Fibroblast of pulmonary artery (primary cell): ENCODE results near the gene PIR.

ENCODE experiments used
- DNase-seq: peaks from one replicate; pipeline ENCODE4 v3.0.0-alpha.2; 2010; ENCODE audit warnings: low read depth
- H3K4me3 ChIP-seq: replicated peaks from 2 replicates; pipeline ENCODE4 v1.5.1; 2011; ENCODE audit warnings: low read depth, mild to moderate bottlenecking, control low read depth, low read length, moderate library complexity
- CTCF ChIP-seq: IDR thresholded peaks from 2 replicates; pipeline ENCODE4 v1.5.1; 2011; ENCODE audit warnings: mild to moderate bottlenecking, control low read depth, low read length, inconsistent platforms; ENCODE audit errors: missing control alignments

The PIR gene

GRCh38 chrX:15376956-15377355, 116.2 kb downstream of the PIR start:
- no peak for TF ChIP-seq CTCF
- no peak for DNase-seq
- no peak overlapping the region for H3K4me3 ChIP-seq

GRCh38 chrX:15373976-15374375, 119.2 kb downstream of the PIR start:
- DNase-seq = no peak
- H3K4me3 ChIP-seq = no peak overlapping the region
- no peak for TF ChIP-seq CTCF

GRCh38 chrX:15366506-15367352, 126.4 kb downstream of the PIR start:
- no peak for DNase-seq
- no peak overlapping the region for H3K4me3 ChIP-seq
- no peak for TF ChIP-seq CTCF

- H3K4me3 ChIP-seq = no peak overlapping the region
- no peak for DNase-seq
- TF ChIP-seq CTCF = no peak
These were observed 133.4 kb downstream of the PIR start for GRCh38 chrX:15359701-15360100.

GRCh38 chrX:15358533-15358932, 134.6 kb downstream of the PIR start:
- no peak for TF ChIP-seq CTCF

GRCh38 chrX:15356444-15356843, 136.7 kb downstream of the PIR start:
- no peak overlapping the region for H3K4me3 ChIP-seq
- DNase-seq = peak; percentile 80
- no peak for TF ChIP-seq CTCF

More at GRCh38 chrX:15358533-15358932, 134.6 kb downstream of the PIR start:
- DNase-seq = no peak
- H3K4me3 ChIP-seq = no peak overlapping the region

- no peak for TF ChIP-seq CTCF
- no peak overlapping the region for H3K4me3 ChIP-seq
- DNase-seq = no peak
These were observed 142.7 kb downstream of the PIR start for GRCh38 chrX:15350329-15350996.
